Mesendoderm (in vitro differentiated cells): ENCODE results near the gene ACSM6.

Experiments used
- DNase-seq: peaks from one replicate; pipeline ENCODE4 v3.0.0; 2013
- H2AK5ac ChIP-seq: 2 replicates; pipeline ENCODE4 v1.6.1; 2013; ENCODE audit warnings: low read length, inconsistent platforms
- H2BK120ac ChIP-seq: 2 replicates; pipeline ENCODE4 v1.6.1; 2013; ENCODE audit warnings: low read depth, mild to moderate bottlenecking, low read length, moderate library complexity, mixed read lengths
- H2BK15ac ChIP-seq: replicated peaks from 2 replicates; pipeline ENCODE4 v1.6.1; 2013; ENCODE audit warnings: low read depth, mild to moderate bottlenecking, moderate library complexity
- H2BK5ac ChIP-seq: 2 replicates; pipeline ENCODE4 v1.6.1; 2013; ENCODE audit warnings: low read length, inconsistent platforms
- H3K18ac ChIP-seq: 2 replicates; pipeline ENCODE4 v1.6.1; 2013; ENCODE audit warnings: mild to moderate bottlenecking, low read length, mixed read lengths
- H3K23ac ChIP-seq: one replicate; pipeline ENCODE4 v1.6.1; 2013; ENCODE audit warnings: low read length
- H3K27ac ChIP-seq: 2 replicates; pipeline ENCODE4 v1.5.1; 2013; ENCODE audit warnings: low read depth, mild to moderate bottlenecking, inconsistent platforms, low read length, moderate library complexity
- H3K27me3 ChIP-seq: 2 replicates; pipeline ENCODE4 v1.6.1; 2013; ENCODE audit warnings: low read length, control low read depth, mild to moderate bottlenecking, inconsistent platforms; ENCODE audit not compliant: insufficient read depth, poor library complexity
- H3K36me3 ChIP-seq: 2 replicates; pipeline ENCODE4 v1.6.1; 2013; ENCODE audit warnings: low read length, inconsistent platforms; ENCODE audit not compliant: control insufficient read depth, insufficient read depth
- H3K4ac ChIP-seq: one replicate; pipeline ENCODE4 v1.6.1; 2013; ENCODE audit warnings: low read depth, mild to moderate bottlenecking, low read length, moderate library complexity
- H3K4me1 ChIP-seq: 2 replicates; pipeline ENCODE4 v1.6.1; 2013; ENCODE audit warnings: low read depth, low read length, inconsistent platforms; ENCODE audit not compliant: control insufficient read depth
- H3K4me2 ChIP-seq: 2 replicates; pipeline ENCODE4 v1.6.1; 2013; ENCODE audit warnings: low read length
- H3K4me3 ChIP-seq: 2 replicates; pipeline ENCODE4 v1.5.1; 2013; ENCODE audit warnings: mild to moderate bottlenecking, low read length
- H3K56ac ChIP-seq: one replicate; pipeline ENCODE4 v1.6.1; 2013; ENCODE audit warnings: low read length
- H3K79me1 ChIP-seq: 2 replicates; pipeline ENCODE4 v1.6.1; 2013; ENCODE audit warnings: low read length, inconsistent platforms
- H3K79me2 ChIP-seq: 2 replicates; pipeline ENCODE4 v1.6.1; 2013; ENCODE audit warnings: mild to moderate bottlenecking, low read length; ENCODE audit not compliant: control insufficient read depth, insufficient read depth
- H3K9ac ChIP-seq: 2 replicates; pipeline ENCODE4 v1.6.1; 2013; ENCODE audit warnings: low read length, inconsistent platforms
- H4K5ac ChIP-seq: one replicate; pipeline ENCODE4 v1.6.1; 2013; ENCODE audit warnings: low read length
- H4K8ac ChIP-seq: one replicate; pipeline ENCODE4 v1.6.1; 2013; ENCODE audit warnings: low read depth, mild to moderate bottlenecking, control low read depth, low read length, moderate library complexity
- WGBS: extraction: QIAGEN DNeasy Blood & Tissue Kit; methylation state at CpG from one replicate; pipeline ENCODE4 v1.1.7; 2013; ENCODE audit warnings: low lambda C conversion rate, missing lambda C conversion rate; ENCODE audit not compliant: insufficient coverage; ENCODE audit errors: extremely low coverage; 5-methylcytosine and 5-hydroxymethylcytosine counted together

The ACSM6 gene

DNA sequence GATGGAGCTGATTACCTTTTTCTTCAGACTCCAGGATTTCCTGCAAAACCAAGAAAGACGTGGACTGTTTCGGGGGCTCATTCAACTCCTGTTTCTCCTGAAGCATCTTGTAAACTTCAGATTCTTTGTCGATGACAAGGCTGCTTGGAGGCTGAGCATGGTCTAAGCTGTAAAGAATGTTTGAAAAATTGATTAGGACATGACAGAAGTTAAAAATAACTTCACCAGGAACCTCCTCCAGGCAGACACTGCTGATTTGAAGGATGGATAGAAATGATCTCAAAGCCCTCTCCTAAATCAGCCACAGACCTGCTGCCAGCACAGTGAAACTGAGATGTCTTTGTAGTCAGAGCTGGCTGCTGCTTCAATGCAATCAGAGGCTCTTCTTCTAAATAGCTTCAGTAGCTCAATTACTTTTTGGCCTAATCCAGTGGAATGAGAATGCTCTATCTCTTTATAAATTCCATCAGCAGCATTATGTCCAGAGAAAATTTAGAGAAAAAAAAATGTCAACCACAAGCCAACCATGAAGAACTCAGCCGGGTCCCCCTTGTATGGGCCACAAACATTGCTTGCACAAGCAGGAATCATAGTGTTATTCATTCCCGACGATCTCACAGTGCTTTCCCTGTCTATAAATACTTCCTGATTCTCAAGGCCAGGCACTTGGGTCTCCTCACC, 53.3 kb downstream of the ACSM6 start:
- Histone ChIP-seq H4K5ac (no peak overlapping the region), H3K4ac (no peak overlapping the region), H2AK5ac (no peak overlapping the region), H3K4me3 (no peak overlapping the region), H3K36me3 (peaks cover 3% of the 10 kb centered on the region), H2BK5ac (no peak overlapping the region), H3K79me2 (peaks cover 4% of the 10 kb centered on the region), H3K27ac (peak overlapping the region; percentile 49), H3K56ac (peak overlapping the region; percentile 62), H3K23ac (no peak overlapping the region), H4K8ac (no peak overlapping the region), H2BK120ac (no peak overlapping the region), H3K4me1 (peaks cover 13% of the 10 kb centered on the region), H3K79me1 (peaks cover 15% of the 10 kb centered on the region), H3K9ac (peak overlapping the region; percentile 30), H3K18ac (no peak overlapping the region), H3K27me3 (no peaks in the 10 kb centered on the region), H3K4me2 (no peak overlapping the region), H2BK15ac (no peak overlapping the region)
- peak; percentile 71 for DNase-seq
- WGBS: no CpG with 5 or more reads among the region's 6 CpGs

DNA sequence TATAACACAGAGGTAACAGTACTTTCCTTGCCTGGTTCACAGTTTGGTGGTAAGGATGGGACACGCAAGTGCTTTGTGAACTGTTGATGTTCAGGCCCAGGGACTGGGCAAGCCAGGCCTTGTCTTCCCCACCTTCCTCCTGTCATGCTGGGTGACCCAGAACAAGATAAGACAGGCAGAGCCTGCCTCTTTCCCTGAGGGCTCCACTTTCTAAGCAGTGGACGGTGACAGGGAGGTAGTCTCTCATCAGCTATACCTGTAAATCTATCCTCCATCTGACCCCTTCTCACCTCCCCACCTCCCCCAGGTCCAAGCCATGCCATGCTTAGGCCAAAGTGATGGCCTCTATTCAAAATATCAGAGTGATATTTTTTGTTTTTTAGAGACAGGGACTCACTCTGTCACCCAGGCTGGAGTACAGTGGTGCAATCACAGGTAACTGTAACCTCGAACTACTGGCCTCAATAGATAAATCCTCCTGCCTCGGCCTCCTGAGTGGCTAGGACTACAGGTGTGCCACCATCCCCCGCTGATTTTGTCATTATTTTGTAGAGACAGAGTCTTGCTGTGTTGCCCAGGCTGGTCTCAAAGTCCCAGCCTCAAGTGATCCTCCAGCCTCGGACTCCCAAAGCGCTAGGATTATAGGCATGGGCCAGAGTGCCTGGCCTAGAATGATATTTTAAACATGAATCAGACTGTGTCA, 54.0 kb downstream of the ACSM6 start:
- WGBS: no CpG with 5 or more reads among the region's 7 CpGs
- DNase-seq: peak; percentile 40
- no peak overlapping the region for H2BK15ac ChIP-seq
- no peak overlapping the region for H3K4me2 ChIP-seq
- no peak overlapping the region for H2AK5ac ChIP-seq
- peaks cover 13% of the 10 kb centered on the region for H3K4me1 ChIP-seq
- H2BK120ac ChIP-seq: no peak overlapping the region
- H3K79me1 ChIP-seq: peaks cover 12% of the 10 kb centered on the region
- H4K5ac ChIP-seq: no peak overlapping the region
- no peaks in the 10 kb centered on the region for H3K27me3 ChIP-seq
- H3K79me2 ChIP-seq: peaks cover 4% of the 10 kb centered on the region
- H4K8ac ChIP-seq: no peak overlapping the region
- no peak overlapping the region for H3K4me3 ChIP-seq
- H3K4ac ChIP-seq: no peak overlapping the region
- peak overlapping the region; percentile 30 for H3K9ac ChIP-seq
- H3K56ac ChIP-seq: peak overlapping the region; percentile 71
- H3K27ac ChIP-seq: peak overlapping the region; percentile 49
- peaks cover 3% of the 10 kb centered on the region for H3K36me3 ChIP-seq
- no peak overlapping the region for H3K23ac ChIP-seq
- H3K18ac ChIP-seq: no peak overlapping the region
- no peak overlapping the region for H2BK5ac ChIP-seq

DNA sequence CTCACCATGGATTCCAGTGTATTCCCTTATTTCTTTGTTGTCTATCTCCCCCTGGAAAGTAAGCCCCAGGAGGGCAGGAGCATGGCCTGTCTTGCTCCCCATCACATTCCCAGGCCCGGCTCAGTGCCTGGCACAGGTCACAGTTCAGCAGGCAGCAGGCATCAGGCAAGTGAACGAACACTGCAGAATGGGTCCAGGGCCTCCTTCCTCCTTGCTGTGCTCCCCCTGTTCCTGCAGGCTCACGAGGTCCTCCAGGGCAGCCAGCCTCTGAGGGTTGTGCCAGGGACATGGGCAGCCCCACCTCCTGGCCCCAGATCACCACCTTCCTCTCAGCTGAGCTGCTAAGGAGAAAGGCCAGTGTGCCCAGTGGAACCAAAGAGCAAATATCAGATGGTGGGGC, 55.0 kb downstream of the ACSM6 start:
- Histone ChIP-seq H3K4me1 (peaks cover 13% of the 10 kb centered on the region), H3K79me2 (peaks cover 4% of the 10 kb centered on the region), H3K79me1 (peaks cover 12% of the 10 kb centered on the region), H3K23ac (no peak overlapping the region), H4K8ac (no peak overlapping the region), H2AK5ac (no peak overlapping the region), H3K18ac (no peak overlapping the region), H2BK15ac (no peak overlapping the region), H3K4ac (no peak overlapping the region), H2BK120ac (no peak overlapping the region), H3K4me2 (no peak overlapping the region), H3K4me3 (no peak overlapping the region), H3K36me3 (peaks cover 3% of the 10 kb centered on the region), H4K5ac (no peak overlapping the region), H3K9ac (no peak overlapping the region), H3K56ac (no peak overlapping the region), H2BK5ac (no peak overlapping the region), H3K27ac (no peak overlapping the region), H3K27me3 (no peaks in the 10 kb centered on the region)
- no peak for DNase-seq
- no CpG with 5 or more reads among the region's 3 CpGs for WGBS

DNA sequence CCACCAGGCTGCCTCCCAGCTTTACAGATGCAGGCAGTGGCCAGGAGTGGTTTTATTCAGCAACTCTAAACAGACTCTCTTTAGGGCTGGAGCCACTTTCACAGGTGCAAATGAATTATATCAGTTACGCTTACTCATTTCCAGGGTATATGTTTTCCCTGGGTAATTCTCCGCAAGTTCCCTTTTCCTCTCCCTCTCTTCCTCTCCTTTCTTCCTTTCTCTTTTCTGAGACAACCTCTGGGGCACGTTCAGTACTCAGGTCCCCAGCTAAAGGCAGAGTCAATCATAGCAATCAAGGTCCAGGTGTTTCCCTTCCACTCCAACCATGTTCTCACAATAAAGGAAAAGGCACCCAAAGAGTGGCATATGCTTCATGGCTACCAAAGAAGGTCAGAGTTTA, 55.4 kb downstream of the ACSM6 start:
- H3K4me1 ChIP-seq: peaks cover 13% of the 10 kb centered on the region
- WGBS: no CpG with 5 or more reads among the region's 3 CpGs
- H3K9ac ChIP-seq: peak overlapping the region; percentile 24
- no peak overlapping the region for H2AK5ac ChIP-seq
- H3K79me2 ChIP-seq: peaks cover 4% of the 10 kb centered on the region
- H3K27ac ChIP-seq: peak overlapping the region; percentile 56
- H2BK15ac ChIP-seq: no peak overlapping the region
- no peak overlapping the region for H4K5ac ChIP-seq
- H3K27me3 ChIP-seq: no peaks in the 10 kb centered on the region
- no peak overlapping the region for H2BK120ac ChIP-seq
- peaks cover 3% of the 10 kb centered on the region for H3K36me3 ChIP-seq
- no peak overlapping the region for H3K4me2 ChIP-seq
- no peak for DNase-seq
- H2BK5ac ChIP-seq: no peak overlapping the region
- H3K4ac ChIP-seq: no peak overlapping the region
- H3K18ac ChIP-seq: no peak overlapping the region
- no peak overlapping the region for H3K23ac ChIP-seq
- no peak overlapping the region for H4K8ac ChIP-seq
- H3K56ac ChIP-seq: peak overlapping the region; percentile 70
- H3K79me1 ChIP-seq: peaks cover 12% of the 10 kb centered on the region
- no peak overlapping the region for H3K4me3 ChIP-seq

DNA sequence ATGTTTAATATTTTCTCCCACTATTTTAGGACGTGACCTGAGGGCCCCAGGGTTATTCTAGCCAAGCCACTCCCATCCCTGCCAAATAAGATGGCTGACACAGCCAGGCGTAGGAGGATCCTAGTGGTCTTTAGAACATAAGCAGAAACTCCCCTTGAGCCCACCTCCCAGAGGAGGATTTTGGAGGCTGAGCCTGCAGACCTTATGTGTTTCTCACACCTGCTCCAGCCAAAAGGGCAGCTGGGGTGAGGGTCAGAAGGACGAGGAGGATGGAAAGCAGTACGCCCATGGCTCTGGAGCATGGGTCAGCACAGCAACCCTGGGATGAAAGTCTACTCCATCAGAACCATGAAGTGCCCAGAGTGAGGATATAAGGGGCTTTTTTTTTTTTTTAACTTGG, 56.8 kb downstream of the ACSM6 start:
- H2BK120ac ChIP-seq: no peak overlapping the region
- no CpG with 5 or more reads among the region's 4 CpGs for WGBS
- H3K18ac ChIP-seq: no peak overlapping the region
- H4K8ac ChIP-seq: no peak overlapping the region
- peaks cover 13% of the 10 kb centered on the region for H3K4me1 ChIP-seq
- H3K27me3 ChIP-seq: no peaks in the 10 kb centered on the region
- H4K5ac ChIP-seq: no peak overlapping the region
- no peak overlapping the region for H3K4ac ChIP-seq
- H3K27ac ChIP-seq: no peak overlapping the region
- no peak overlapping the region for H2BK5ac ChIP-seq
- no peak for DNase-seq
- peaks cover 12% of the 10 kb centered on the region for H3K79me1 ChIP-seq
- H3K4me3 ChIP-seq: no peak overlapping the region
- peaks cover 4% of the 10 kb centered on the region for H3K79me2 ChIP-seq
- peaks cover 2% of the 10 kb centered on the region for H3K36me3 ChIP-seq
- no peak overlapping the region for H3K4me2 ChIP-seq
- no peak overlapping the region for H3K9ac ChIP-seq
- no peak overlapping the region for H3K56ac ChIP-seq
- no peak overlapping the region for H3K23ac ChIP-seq
- no peak overlapping the region for H2AK5ac ChIP-seq
- no peak overlapping the region for H2BK15ac ChIP-seq
